LNCAP (cell line): ENCODE results near the gene AFG3L2.

Source experiments
- CTCF ChIP-seq: fragments of 450-650 bp; IDR thresholded peaks from 2 replicates; pipeline ENCODE4 v1.5.1; 2017; ENCODE audit warnings: mild to moderate bottlenecking

Gene AFG3L2

GRCh38 chr18:12345491-12346239 is 31.4 kb downstream of the AFG3L2 start:
- TF ChIP-seq CTCF: no peak

GRCh38 chr18:12342661-12343060 is 34.4 kb downstream of the AFG3L2 start:
- TF ChIP-seq CTCF: no peak

GRCh38 chr18:12340945-12341660 is 35.9 kb downstream of the AFG3L2 start:
- TF ChIP-seq CTCF: no peak

- TF ChIP-seq CTCF: no peak
Observed at GRCh38 chr18:12338382-12338781, 38.6 kb downstream of the AFG3L2 start.

GRCh38 chr18:12336887-12337286 is 40.1 kb downstream of the AFG3L2 start:
- no peak for TF ChIP-seq CTCF

GRCh38 chr18:12336171-12336613 is 40.8 kb downstream of the AFG3L2 start:
- no peak for TF ChIP-seq CTCF

- TF ChIP-seq CTCF: no peak
Observed at GRCh38 chr18:12335503-12335902, 41.5 kb downstream of the AFG3L2 start.
